Nephron (organoid): ENCODE data around the gene SPA17.

Experiments
- H3K27ac Mint-ChIP-seq, 3 experiments: 2 replicates each; pipeline ENCODE4 v1.8.0; 2020; ENCODE audit warnings: mixed read lengths in 3 of 3, mild to moderate bottlenecking in 2 of 3, moderate library complexity in 1 of 3
- H3K27me3 Mint-ChIP-seq: 2 replicates; pipeline ENCODE4 v1.8.0; 2021; ENCODE audit warnings: low read depth, mild to moderate bottlenecking, moderate library complexity, mixed read lengths
- H3K36me3 Mint-ChIP-seq: 2 replicates; pipeline ENCODE4 v1.8.0; 2020; ENCODE audit warnings: low read depth, mixed read lengths
- H3K4me1 Mint-ChIP-seq: 2 replicates; pipeline ENCODE4 v1.8.0; 2020; ENCODE audit warnings: mixed read lengths
- H3K4me3 Mint-ChIP-seq, 3 experiments: 2 replicates each; pipeline ENCODE4 v1.8.0; 2020; ENCODE audit warnings: mild to moderate bottlenecking in 3 of 3, mixed read lengths in 3 of 3, moderate library complexity in 2 of 3
- H3K9me3 Mint-ChIP-seq: 2 replicates; pipeline ENCODE4 v1.8.0; 2020; ENCODE audit warnings: mixed read lengths
- TF ChIP-seq, protein P1 (sequence below), 3 experiments: fragments of 200-600 bp; sonication (generic); IDR thresholded peaks; one replicate each; pipeline ENCODE4 v1.5.0; 2021; ENCODE audit warnings: antibody characterized with exemption in 3 of 3; ENCODE audit not compliant: unreplicated experiment in 3 of 3

The SPA17 gene

DNA sequence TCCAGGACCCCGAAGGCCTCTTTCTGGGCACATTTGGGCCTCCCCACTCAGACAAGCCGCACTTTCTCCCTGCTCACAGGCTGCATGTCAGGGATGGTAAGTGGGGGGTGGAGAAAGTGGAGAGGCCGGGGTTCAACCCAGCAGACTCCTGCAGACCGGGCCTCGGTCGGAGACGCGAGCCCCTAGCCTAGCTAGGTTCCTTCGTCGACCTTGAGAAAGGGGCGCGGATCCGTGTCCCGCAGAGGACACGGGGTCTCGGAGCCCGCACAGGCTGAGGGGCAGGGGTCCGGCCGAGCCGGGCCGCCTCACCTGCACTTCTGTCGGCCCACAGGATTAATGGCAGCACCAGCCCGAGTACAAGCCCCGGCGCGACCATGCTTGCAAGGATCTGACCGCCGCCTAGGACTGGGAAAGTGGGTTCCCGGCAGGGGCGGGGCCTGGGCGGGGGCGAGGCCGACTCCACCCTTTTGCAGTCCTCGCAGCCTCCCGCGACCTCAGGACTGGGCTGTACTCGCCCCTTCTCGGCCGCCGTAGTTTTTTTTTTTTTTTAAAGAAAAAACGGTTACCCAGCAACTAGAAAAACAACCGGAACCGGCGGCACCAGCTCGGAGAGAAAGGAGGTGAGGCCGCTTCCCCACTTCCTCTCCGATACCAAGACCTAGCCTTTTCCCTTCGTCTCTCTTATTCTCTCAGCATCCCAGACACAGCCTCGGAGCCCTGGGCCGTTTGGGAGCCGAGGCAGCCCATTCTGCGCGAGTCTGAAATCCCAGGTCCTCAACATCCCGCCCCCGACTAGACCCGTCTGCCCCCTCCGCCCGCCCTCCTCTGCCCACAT is at the start of gene SPA17, which contains the start of gene SIAE:
SPA17 (plus strand) TSS at position 572 of the 835 bp plus-strand sequence. CDS start 1,361 bp downstream, outside the sequence.
SIAE (minus strand) TSS at position 407 of the 835 bp plus-strand sequence; CDS start at position 376, 31 bp downstream.
- Mint-ChIP-seq H3K9me3 (no peaks in the 10 kb centered on the region), H3K27ac (peak within 1 kb of the TSS; percentile 74 to 94 (median 93)), H3K36me3 (no peaks in the 10 kb centered on the region), H3K4me3 (peak within 1 kb of the TSS; percentile 91 to 96 (median 94)), H3K4me1 (peaks cover 10% of the 10 kb centered on the region), H3K27me3 (peaks cover 12% of the 10 kb centered on the region)
- TF ChIP-seq, protein P1, sequence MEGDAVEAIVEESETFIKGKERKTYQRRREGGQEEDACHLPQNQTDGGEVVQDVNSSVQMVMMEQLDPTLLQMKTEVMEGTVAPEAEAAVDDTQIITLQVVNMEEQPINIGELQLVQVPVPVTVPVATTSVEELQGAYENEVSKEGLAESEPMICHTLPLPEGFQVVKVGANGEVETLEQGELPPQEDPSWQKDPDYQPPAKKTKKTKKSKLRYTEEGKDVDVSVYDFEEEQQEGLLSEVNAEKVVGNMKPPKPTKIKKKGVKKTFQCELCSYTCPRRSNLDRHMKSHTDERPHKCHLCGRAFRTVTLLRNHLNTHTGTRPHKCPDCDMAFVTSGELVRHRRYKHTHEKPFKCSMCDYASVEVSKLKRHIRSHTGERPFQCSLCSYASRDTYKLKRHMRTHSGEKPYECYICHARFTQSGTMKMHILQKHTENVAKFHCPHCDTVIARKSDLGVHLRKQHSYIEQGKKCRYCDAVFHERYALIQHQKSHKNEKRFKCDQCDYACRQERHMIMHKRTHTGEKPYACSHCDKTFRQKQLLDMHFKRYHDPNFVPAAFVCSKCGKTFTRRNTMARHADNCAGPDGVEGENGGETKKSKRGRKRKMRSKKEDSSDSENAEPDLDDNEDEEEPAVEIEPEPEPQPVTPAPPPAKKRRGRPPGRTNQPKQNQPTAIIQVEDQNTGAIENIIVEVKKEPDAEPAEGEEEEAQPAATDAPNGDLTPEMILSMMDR (IDR thresholded peaks at IDR 0.05; ENCODE audit: unreplicated experiment in 3 of 3), result no peak

DNA sequence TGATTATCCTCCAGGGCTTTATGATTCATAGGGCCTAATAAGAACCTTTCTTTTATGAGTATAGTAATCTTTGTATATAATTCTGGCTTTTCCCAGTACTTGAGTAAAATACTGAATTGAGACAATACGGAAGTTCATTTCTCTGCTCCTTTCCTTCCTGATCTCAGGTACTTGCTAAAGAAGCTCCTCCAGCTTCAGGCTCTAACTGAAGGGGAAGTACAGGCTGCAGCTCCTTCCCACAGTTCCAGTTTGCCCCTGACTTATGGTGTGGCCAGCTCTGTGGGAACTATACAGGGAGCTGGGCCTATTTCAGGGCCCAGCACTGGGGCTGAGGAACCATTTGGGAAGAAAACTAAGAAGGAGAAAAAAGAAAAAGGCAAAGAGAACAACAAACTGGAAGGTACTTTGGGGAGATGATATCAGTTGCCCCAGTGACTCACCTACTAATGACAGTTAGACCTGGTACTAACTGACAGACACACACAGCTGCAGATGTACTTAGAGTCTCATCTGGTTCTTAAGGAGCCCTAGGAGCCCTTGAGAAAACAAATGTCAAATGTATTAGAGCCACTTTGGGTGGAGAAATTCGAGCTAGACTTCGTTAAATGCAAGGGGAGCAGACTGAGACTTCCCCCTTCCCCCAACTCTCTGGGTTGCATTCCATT is 48.1 kb upstream of the SPA17 start:
- Mint-ChIP-seq H3K27me3 (no peaks in the 10 kb centered on the region), H3K4me1 (peaks cover 11% of the 10 kb centered on the region), H3K27ac (no peak overlapping the region), H3K36me3 (peaks cover 32% of the 10 kb centered on the region), H3K9me3 (no peaks in the 10 kb centered on the region), H3K4me3 (peak overlapping the region in 2 of 3 experiments; percentile 41 to 79)
- TF ChIP-seq, protein P1 (IDR thresholded peaks at IDR 0.05; ENCODE audit: unreplicated experiment in 3 of 3), result no peak

DNA sequence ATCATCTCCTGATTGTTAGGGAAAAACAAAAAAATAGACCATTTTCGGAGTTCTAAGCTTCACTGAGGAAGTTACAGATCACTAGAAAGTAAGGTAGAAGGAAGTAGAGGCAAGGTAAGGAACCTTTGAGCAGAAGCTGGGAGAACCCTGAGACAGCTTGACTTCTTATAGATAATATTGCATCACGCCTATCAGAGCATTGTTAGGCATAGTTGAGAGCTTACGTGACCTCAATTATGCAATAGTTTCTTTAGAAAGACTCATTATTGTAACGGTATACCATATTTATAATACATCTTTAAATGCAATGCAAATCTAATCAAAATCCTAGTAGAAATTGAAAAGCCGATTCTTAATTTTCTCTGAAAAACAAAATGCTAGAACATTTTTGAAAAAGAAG is 46.2 kb upstream of the SPA17 start:
- Mint-ChIP-seq H3K4me3 (no peak overlapping the region), H3K27me3 (no peaks in the 10 kb centered on the region), H3K4me1 (peaks cover 11% of the 10 kb centered on the region), H3K9me3 (no peaks in the 10 kb centered on the region), H3K36me3 (peaks cover 51% of the 10 kb centered on the region), H3K27ac (no peak overlapping the region)
- TF ChIP-seq, protein P1 (IDR thresholded peaks at IDR 0.05; ENCODE audit: unreplicated experiment in 3 of 3), result no peak

DNA sequence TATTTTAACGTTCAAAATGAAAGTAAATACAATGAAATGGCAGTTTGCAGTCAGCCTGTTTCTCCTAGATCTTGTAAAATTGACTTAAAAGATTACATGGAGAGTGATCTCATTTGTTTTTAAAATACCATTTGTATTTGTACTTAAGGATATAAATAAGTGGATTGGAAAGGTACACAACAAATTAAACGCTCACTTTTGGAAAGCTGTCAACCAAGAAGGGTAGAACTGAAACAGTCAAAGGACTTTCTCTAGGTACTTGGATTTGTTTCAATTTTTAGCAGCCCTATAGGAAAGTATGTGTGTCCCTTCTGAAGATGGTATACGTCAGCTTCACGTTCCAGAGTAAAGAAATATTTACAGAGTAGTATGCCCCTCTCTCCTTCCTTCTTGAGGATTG is 43.7 kb upstream of the SPA17 start:
- H3K27ac Mint-ChIP-seq, result no peak overlapping the region
- H3K36me3 Mint-ChIP-seq, result peaks cover 66% of the 10 kb centered on the region
- H3K9me3 Mint-ChIP-seq, result no peaks in the 10 kb centered on the region
- no peak overlapping the region for H3K4me3 Mint-ChIP-seq
- no peaks in the 10 kb centered on the region for H3K27me3 Mint-ChIP-seq
- TF ChIP-seq, protein P1 (IDR thresholded peaks at IDR 0.05; ENCODE audit: unreplicated experiment in 3 of 3), result no peak
- H3K4me1 Mint-ChIP-seq, result no peaks in the 10 kb centered on the region

DNA sequence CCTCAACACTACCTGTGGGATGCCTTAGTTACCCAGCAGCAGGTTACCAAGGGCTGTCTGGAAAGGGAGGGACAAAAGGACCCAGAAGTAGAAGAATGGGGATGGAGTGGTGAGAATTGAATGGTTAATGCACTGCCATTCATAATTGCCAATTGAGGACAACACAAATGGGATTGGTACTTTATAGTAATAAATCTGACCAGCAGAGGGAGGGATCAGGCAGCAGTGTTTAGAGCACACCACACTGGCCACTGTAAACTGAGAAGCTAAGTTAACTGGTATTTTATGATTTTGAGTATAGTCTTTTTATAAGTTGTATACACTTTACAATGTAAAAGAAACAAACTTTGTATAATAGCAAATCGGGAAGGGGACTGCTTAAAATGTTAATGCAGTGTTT is 40.3 kb upstream of the SPA17 start:
- Mint-ChIP-seq H3K36me3 (peaks cover 67% of the 10 kb centered on the region), H3K4me1 (no peaks in the 10 kb centered on the region), H3K4me3 (no peak overlapping the region), H3K9me3 (no peaks in the 10 kb centered on the region), H3K27me3 (no peaks in the 10 kb centered on the region), H3K27ac (peak overlapping the region in 1 of 3 experiments; percentile 80)
- TF ChIP-seq, protein P1 (IDR thresholded peaks at IDR 0.05; ENCODE audit: unreplicated experiment in 3 of 3), result peak in 2 of 3 experiments; percentile 26 to 33
